Measurements from ENCODE around the gene GPR42.

DNA sequence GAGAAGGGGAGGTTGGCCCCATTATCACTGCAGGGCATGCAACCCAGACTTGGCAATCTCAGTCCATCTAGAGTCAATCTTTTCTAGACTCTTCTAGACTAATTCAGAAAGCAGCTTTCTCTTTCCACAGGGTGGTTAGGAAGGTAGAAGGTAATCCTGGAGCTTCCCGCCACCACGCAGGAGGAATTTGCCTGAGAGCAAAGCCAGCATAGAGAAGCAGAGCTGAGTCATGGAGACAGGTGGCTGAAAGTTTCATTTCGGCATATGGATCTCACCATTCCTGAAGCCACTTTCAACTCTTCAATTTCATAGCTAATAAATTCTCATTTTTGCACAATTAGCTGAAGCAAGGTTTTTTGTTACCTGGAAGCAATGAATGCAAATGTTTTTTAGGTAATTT, 48.2 kb downstream of the GPR42 start:
- TF ChIP-seq, protein P1, sequence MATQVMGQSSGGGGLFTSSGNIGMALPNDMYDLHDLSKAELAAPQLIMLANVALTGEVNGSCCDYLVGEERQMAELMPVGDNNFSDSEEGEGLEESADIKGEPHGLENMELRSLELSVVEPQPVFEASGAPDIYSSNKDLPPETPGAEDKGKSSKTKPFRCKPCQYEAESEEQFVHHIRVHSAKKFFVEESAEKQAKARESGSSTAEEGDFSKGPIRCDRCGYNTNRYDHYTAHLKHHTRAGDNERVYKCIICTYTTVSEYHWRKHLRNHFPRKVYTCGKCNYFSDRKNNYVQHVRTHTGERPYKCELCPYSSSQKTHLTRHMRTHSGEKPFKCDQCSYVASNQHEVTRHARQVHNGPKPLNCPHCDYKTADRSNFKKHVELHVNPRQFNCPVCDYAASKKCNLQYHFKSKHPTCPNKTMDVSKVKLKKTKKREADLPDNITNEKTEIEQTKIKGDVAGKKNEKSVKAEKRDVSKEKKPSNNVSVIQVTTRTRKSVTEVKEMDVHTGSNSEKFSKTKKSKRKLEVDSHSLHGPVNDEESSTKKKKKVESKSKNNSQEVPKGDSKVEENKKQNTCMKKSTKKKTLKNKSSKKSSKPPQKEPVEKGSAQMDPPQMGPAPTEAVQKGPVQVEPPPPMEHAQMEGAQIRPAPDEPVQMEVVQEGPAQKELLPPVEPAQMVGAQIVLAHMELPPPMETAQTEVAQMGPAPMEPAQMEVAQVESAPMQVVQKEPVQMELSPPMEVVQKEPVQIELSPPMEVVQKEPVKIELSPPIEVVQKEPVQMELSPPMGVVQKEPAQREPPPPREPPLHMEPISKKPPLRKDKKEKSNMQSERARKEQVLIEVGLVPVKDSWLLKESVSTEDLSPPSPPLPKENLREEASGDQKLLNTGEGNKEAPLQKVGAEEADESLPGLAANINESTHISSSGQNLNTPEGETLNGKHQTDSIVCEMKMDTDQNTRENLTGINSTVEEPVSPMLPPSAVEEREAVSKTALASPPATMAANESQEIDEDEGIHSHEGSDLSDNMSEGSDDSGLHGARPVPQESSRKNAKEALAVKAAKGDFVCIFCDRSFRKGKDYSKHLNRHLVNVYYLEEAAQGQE (IDR thresholded peaks at IDR 0.05; ENCODE audit: low read depth) = no peak
- no peak for TF ChIP-seq FOXM1 (IDR thresholded peaks at IDR 0.05; ENCODE audit: borderline replicate concordance, low read depth)
- no peak for TF ChIP-seq CEBPB (IDR thresholded peaks at IDR 0.05)
- TF ChIP-seq EGR1 (IDR thresholded peaks at IDR 0.05) = no peak
- no peak for TF ChIP-seq TCF12 (IDR thresholded peaks at IDR 0.05; ENCODE audit: low read depth)
- no peak for TF ChIP-seq NFIC (IDR thresholded peaks at IDR 0.05)
- TF ChIP-seq, protein P2, sequence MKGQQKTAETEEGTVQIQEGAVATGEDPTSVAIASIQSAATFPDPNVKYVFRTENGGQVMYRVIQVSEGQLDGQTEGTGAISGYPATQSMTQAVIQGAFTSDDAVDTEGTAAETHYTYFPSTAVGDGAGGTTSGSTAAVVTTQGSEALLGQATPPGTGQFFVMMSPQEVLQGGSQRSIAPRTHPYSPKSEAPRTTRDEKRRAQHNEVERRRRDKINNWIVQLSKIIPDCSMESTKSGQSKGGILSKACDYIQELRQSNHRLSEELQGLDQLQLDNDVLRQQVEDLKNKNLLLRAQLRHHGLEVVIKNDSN (IDR thresholded peaks at IDR 0.05) = no peak
- no peak for TF ChIP-seq CREB1 (IDR thresholded peaks at IDR 0.05; ENCODE audit: low read depth)
- TF ChIP-seq RAD21 (IDR thresholded peaks at IDR 0.05; ENCODE audit: low read depth) = no peak
- TF ChIP-seq, protein P3, sequence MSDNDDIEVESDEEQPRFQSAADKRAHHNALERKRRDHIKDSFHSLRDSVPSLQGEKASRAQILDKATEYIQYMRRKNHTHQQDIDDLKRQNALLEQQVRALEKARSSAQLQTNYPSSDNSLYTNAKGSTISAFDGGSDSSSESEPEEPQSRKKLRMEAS (IDR thresholded peaks at IDR 0.05) = no peak

Measured in Ishikawa (cell line).